ENCODE data around the gene MTHFD2L. TPM values are rescaled to one million over a fixed set of nuclear protein-coding genes. Genes with fewer than 3 reads are reported as not detected.

The MTHFD2L gene
- total RNA-seq, 1 experiment from 2014 or later = 9.4 TPM

DNA sequence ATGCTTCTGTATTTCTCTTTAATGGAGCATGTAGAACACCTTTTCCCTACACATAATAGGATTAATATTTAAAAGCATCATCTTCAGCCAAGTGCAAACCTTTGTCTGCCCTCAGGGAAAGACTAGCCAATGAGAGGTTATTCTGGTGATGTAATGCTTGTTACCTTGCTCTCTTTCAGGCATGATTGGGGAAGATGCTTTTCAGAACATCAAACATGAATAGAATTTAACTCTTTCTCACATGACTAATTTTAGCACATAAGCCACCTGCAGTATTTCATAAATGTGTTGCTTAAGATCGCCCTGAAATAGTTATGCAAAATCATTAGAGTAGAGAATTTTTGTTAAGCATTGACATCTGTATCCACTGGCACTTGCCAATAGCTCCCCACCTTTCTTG lies 139.6 kb downstream of the MTHFD2L start:
- TF ChIP-seq EMX1 (CRISPR knock-in tag; IDR thresholded peaks at IDR 0.05) = no peak
- no peak for TF ChIP-seq ZNF121 (CRISPR knock-in tag; IDR thresholded peaks at IDR 0.05)
- no peaks in the 10 kb centered on the region for H3K36me3 Mint-ChIP-seq
- H3K9me3 Mint-ChIP-seq = no peaks in the 10 kb centered on the region
- ATAC-seq = no peak
- POLR2A ChIA-PET = no interaction called here
- no peak overlapping the region for H3K4me3 Mint-ChIP-seq
- H3K27ac Mint-ChIP-seq = no peak overlapping the region
- no peaks in the 10 kb centered on the region for H3K27me3 Mint-ChIP-seq (ENCODE audit: low read depth)
- CTCF ChIA-PET = interaction anchor here (1.1 to 1.6 kb wide), 2 partner anchors 69 to 108 kb away, joined by 4 to 5 read pairs; no protein-coding TSS in a partner anchor
- DNase-seq (ENCODE audit: low spot score) = no peak
- H3K4me1 Mint-ChIP-seq = no peaks in the 10 kb centered on the region

DNA sequence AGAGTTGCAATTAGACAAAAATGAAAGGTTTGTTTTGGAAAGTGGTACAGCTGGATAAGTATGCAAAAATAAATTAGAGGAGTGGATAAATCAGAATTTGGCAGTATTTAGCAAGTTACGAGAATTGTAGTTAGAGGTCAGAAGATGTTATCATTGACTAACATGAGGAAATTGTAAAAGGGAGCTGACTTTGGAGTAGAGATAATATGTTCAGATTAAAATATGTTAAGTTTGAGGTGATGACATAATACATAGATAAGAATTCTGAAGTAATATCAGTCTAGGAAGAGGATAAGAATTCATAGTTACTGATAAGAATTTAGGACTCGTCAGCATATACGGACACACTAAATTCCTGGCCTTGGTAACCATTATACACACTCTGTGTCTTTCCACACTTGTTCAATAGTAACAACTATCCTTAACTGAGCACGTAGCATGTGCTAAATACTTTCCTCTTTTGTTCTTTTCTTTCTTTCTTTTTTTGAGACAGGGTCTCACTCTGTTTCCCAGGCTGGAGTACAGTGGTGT lies 146.2 kb downstream of the MTHFD2L start:
- Mint-ChIP-seq H3K4me3 (no peak overlapping the region), H3K9me3 (no peaks in the 10 kb centered on the region), H3K27me3 (ENCODE audit: low read depth) (no peaks in the 10 kb centered on the region), H3K4me1 (no peaks in the 10 kb centered on the region), H3K27ac (no peak overlapping the region), H3K36me3 (no peaks in the 10 kb centered on the region)
- no peak for ATAC-seq
- ChIA-PET POLR2A (no interaction called here), CTCF (interaction anchor here (1.1 to 1.2 kb wide), 3 partner anchors 73 to 115 kb away, joined by 3 to 5 read pairs (median 3); no protein-coding TSS in a partner anchor)
- DNase-seq (ENCODE audit: low spot score) = no peak
- TF ChIP-seq, protein P1, sequence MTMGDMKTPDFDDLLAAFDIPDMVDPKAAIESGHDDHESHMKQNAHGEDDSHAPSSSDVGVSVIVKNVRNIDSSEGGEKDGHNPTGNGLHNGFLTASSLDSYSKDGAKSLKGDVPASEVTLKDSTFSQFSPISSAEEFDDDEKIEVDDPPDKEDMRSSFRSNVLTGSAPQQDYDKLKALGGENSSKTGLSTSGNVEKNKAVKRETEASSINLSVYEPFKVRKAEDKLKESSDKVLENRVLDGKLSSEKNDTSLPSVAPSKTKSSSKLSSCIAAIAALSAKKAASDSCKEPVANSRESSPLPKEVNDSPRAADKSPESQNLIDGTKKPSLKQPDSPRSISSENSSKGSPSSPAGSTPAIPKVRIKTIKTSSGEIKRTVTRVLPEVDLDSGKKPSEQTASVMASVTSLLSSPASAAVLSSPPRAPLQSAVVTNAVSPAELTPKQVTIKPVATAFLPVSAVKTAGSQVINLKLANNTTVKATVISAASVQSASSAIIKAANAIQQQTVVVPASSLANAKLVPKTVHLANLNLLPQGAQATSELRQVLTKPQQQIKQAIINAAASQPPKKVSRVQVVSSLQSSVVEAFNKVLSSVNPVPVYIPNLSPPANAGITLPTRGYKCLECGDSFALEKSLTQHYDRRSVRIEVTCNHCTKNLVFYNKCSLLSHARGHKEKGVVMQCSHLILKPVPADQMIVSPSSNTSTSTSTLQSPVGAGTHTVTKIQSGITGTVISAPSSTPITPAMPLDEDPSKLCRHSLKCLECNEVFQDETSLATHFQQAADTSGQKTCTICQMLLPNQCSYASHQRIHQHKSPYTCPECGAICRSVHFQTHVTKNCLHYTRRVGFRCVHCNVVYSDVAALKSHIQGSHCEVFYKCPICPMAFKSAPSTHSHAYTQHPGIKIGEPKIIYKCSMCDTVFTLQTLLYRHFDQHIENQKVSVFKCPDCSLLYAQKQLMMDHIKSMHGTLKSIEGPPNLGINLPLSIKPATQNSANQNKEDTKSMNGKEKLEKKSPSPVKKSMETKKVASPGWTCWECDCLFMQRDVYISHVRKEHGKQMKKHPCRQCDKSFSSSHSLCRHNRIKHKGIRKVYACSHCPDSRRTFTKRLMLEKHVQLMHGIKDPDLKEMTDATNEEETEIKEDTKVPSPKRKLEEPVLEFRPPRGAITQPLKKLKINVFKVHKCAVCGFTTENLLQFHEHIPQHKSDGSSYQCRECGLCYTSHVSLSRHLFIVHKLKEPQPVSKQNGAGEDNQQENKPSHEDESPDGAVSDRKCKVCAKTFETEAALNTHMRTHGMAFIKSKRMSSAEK (CRISPR knock-in tag; IDR thresholded peaks at IDR 0.05; ENCODE audit: borderline replicate concordance) = no peak
- TF ChIP-seq, protein P2, sequence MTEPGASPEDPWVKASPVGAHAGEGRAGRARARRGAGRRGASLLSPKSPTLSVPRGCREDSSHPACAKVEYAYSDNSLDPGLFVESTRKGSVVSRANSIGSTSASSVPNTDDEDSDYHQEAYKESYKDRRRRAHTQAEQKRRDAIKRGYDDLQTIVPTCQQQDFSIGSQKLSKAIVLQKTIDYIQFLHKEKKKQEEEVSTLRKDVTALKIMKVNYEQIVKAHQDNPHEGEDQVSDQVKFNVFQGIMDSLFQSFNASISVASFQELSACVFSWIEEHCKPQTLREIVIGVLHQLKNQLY (CRISPR knock-in tag; IDR thresholded peaks at IDR 0.05) = no peak
- TF ChIP-seq IRF2 (CRISPR knock-in tag; IDR thresholded peaks at IDR 0.05; ENCODE audit: borderline replicate concordance, low read depth) = no peak
- TF ChIP-seq ZNF423 (CRISPR knock-in tag; IDR thresholded peaks at IDR 0.05) = no peak

- POLR2A ChIA-PET = no interaction called here
- no peak overlapping the region for H3K4me3 Mint-ChIP-seq
- no peaks in the 10 kb centered on the region for H3K4me1 Mint-ChIP-seq
- no peaks in the 10 kb centered on the region for H3K27me3 Mint-ChIP-seq (ENCODE audit: low read depth)
- DNase-seq (ENCODE audit: low spot score) (no peak), ATAC-seq (no peak)
- H3K27ac Mint-ChIP-seq = no peak overlapping the region
- CTCF ChIA-PET = interaction anchor here (4.7 kb wide), 1 partner anchor 77 kb away, joined by 26 read pairs; no protein-coding TSS in a partner anchor
- H3K9me3 Mint-ChIP-seq = no peaks in the 10 kb centered on the region
- no peaks in the 10 kb centered on the region for H3K36me3 Mint-ChIP-seq
- TF ChIP-seq ZNF281 (CRISPR knock-in tag; IDR thresholded peaks at IDR 0.05) (no peak), PREB (CRISPR knock-in tag; IDR thresholded peaks at IDR 0.05; ENCODE audit: borderline replicate concordance) (no peak), CBFB (CRISPR knock-in tag; IDR thresholded peaks at IDR 0.05; ENCODE audit: low read depth) (no peak), NFE2L1 (CRISPR knock-in tag; IDR thresholded peaks at IDR 0.05) (no peak), NFYB (CRISPR knock-in tag; conservative IDR thresholded peaks at IDR 0.05; ENCODE audit: low read depth) (no peak), JAZF1 (CRISPR knock-in tag; IDR thresholded peaks at IDR 0.05) (no peak), SMAD4 (CRISPR knock-in tag; IDR thresholded peaks at IDR 0.05) (no peak), SP1 (CRISPR knock-in tag; conservative IDR thresholded peaks at IDR 0.05) (no peak), SMAD3 (CRISPR knock-in tag; IDR thresholded peaks at IDR 0.05; ENCODE audit: borderline replicate concordance) (no peak), SOX15 (CRISPR knock-in tag; IDR thresholded peaks at IDR 0.05) (no peak)
- TF ChIP-seq, protein P3, sequence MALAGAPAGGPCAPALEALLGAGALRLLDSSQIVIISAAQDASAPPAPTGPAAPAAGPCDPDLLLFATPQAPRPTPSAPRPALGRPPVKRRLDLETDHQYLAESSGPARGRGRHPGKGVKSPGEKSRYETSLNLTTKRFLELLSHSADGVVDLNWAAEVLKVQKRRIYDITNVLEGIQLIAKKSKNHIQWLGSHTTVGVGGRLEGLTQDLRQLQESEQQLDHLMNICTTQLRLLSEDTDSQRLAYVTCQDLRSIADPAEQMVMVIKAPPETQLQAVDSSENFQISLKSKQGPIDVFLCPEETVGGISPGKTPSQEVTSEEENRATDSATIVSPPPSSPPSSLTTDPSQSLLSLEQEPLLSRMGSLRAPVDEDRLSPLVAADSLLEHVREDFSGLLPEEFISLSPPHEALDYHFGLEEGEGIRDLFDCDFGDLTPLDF (CRISPR knock-in tag; IDR thresholded peaks at IDR 0.05) = no peak
- TF ChIP-seq, protein P4, sequence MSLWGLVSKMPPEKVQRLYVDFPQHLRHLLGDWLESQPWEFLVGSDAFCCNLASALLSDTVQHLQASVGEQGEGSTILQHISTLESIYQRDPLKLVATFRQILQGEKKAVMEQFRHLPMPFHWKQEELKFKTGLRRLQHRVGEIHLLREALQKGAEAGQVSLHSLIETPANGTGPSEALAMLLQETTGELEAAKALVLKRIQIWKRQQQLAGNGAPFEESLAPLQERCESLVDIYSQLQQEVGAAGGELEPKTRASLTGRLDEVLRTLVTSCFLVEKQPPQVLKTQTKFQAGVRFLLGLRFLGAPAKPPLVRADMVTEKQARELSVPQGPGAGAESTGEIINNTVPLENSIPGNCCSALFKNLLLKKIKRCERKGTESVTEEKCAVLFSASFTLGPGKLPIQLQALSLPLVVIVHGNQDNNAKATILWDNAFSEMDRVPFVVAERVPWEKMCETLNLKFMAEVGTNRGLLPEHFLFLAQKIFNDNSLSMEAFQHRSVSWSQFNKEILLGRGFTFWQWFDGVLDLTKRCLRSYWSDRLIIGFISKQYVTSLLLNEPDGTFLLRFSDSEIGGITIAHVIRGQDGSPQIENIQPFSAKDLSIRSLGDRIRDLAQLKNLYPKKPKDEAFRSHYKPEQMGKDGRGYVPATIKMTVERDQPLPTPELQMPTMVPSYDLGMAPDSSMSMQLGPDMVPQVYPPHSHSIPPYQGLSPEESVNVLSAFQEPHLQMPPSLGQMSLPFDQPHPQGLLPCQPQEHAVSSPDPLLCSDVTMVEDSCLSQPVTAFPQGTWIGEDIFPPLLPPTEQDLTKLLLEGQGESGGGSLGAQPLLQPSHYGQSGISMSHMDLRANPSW (CRISPR knock-in tag; conservative IDR thresholded peaks at IDR 0.05; ENCODE audit: low read depth) = no peak
These were observed 147.1 kb downstream of the MTHFD2L start for GRCh38 chr4:74305000-74305399.
